Measurements from ENCODE around the gene KIAA1671. TPM values are rescaled to one million over a fixed set of nuclear protein-coding genes. Genes with fewer than 3 reads are reported as not detected.
"Not testable (repeated sequence)": the region's sequence is repeated elsewhere in the genome, so short reads cannot be mapped to it uniquely, and the experiment has no call there.

Gene KIAA1671
- polyA plus RNA-seq (2013): 23.1 and 23.4 TPM in 2 replicates

DNA sequence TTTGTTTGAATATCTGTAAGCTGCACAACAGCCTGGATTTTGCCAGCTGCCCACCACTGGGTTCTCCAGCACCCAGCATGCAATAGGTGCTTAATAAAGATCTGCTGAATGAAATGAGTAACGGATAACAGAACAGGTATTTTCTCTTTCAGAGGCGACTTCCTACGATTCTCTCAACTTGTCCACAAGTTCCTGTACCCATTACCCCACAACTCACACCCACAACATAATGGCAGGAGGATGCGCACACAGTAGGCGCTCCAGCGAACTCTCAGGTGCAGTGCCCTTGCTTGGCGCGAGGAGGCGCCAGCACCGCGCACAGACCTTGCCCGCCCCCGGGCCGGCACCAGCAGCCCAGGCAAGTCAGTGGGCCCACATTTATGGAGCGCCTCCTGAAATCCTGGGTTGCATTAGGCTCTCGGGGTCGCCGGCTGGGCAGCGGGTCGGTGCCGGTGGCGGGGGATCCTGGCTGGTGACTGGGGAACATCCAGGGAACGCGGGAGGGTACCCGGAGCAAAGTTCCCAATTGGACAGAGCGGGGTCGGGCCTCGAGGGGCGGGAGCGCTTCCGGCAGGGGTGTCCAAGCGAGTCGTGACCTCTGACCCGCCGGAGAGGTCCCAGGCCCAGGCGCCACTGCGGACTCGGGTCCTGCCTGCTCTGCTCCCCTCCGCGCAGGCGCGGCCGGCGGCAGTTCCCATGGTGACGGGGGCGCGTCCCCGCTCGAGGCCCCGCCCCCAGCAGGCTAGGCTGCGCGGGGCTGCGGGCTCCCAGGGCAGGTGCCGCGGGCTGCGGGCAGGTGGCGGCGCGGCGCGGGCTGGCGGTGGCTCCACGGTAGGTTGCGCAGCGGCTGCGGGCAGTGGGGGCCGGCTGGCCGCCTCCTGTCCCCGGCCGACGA lies at the start of gene KIAA1671:
Gene KIAA1671 (plus strand): TSS at position 775 of the 895 bp plus-strand sequence. CDS start 75,284 bp downstream, outside the sequence.
- no CpG with 5 or more reads among the region's 71 CpGs for WGBS (ENCODE audit: extremely low coverage, insufficient coverage, insufficient read length)
- H2AK5ac ChIP-seq (ENCODE audit: low read length): no peak within 1 kb of the TSS
- H3K9ac ChIP-seq (ENCODE audit: low read length): peak within 1 kb of the TSS; percentile 70
- peak within 1 kb of the TSS; percentile 80 for H3K4me3 ChIP-seq (ENCODE audit: low read depth, low read length)
- peak within 1 kb of the TSS; percentile 36 for H3K14ac ChIP-seq (ENCODE audit: low read length)
- H2AFZ ChIP-seq (ENCODE audit: insufficient read depth, low read length, poor library complexity): peak within 1 kb of the TSS; percentile 87
- H2BK12ac ChIP-seq (ENCODE audit: low read length): peak within 1 kb of the TSS; percentile 59
- no peaks in the 10 kb centered on the region for H3K27me3 ChIP-seq (ENCODE audit: insufficient read depth, low read length)
- peaks cover 8% of the 10 kb centered on the region for H3K79me2 ChIP-seq (ENCODE audit: control insufficient read depth, insufficient read depth, low read length, poor library complexity)
- peak within 1 kb of the TSS; percentile 55 for H2BK120ac ChIP-seq (ENCODE audit: insufficient read depth, low read length, poor library complexity)
- no peaks in the 10 kb centered on the region for H3K36me3 ChIP-seq (ENCODE audit: control insufficient read depth in 1 of 2, insufficient read depth in 2 of 2, low read length in 2 of 2)
- H3K79me1 ChIP-seq (ENCODE audit: low read length): peaks cover 12% of the 10 kb centered on the region
- H4K8ac ChIP-seq (ENCODE audit: low read depth, low read length): peak within 1 kb of the TSS; percentile 88
- peak within 1 kb of the TSS; percentile 88 for H2BK5ac ChIP-seq (ENCODE audit: low read depth, low read length, poor library complexity)
- DNase-seq: peak; percentile 90 to 99
- peak within 1 kb of the TSS; percentile 60 for H3K27ac ChIP-seq (ENCODE audit: low read depth, low read length)
- peak within 1 kb of the TSS; percentile 76 for H4K12ac ChIP-seq (ENCODE audit: low read depth, low read length)
- H3K4me1 ChIP-seq (ENCODE audit: control insufficient read depth in 1 of 2, insufficient read depth in 2 of 2, low read length in 2 of 2): peaks cover 0 to 19% of the 10 kb centered on the region in 2 experiments
- H3K9me3 ChIP-seq (ENCODE audit: insufficient read depth, low read depth, low read length): peaks cover 2% of the 10 kb centered on the region
- H3K18ac ChIP-seq (ENCODE audit: low read length): peak within 1 kb of the TSS; percentile 78
- H4K91ac ChIP-seq (ENCODE audit: low read depth, low read length): peak within 1 kb of the TSS; percentile 81
- H3K4ac ChIP-seq (ENCODE audit: low read depth, low read length): peak within 1 kb of the TSS; percentile 35
- H3K4me2 ChIP-seq (ENCODE audit: low read length): peak within 1 kb of the TSS; percentile 100
- H3K23ac ChIP-seq (ENCODE audit: low read length): no peak within 1 kb of the TSS

DNA sequence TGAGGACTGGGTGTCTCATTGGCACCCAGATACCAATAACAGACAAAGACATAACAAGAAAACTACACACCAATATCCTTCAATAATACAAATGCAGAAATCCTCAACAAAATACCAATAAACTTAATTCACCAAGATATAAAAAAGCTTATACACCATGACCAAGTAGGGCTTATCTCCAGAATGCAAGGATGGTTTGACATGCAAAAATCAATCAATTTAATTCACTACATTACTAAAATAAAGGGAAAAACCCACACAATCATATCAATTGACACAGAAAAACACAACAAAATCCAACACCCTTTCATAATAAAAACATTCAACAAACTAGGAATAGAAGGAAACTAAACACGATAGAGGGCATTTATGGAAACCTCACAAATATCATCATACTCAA lies 46.6 kb upstream of the KIAA1671 start:
- Histone ChIP-seq H2AK5ac (ENCODE audit: low read length) (no peak overlapping the region), H3K79me1 (ENCODE audit: low read length) (no peaks in the 10 kb centered on the region), H3K14ac (ENCODE audit: low read length) (no peak overlapping the region), H3K23ac (ENCODE audit: low read length) (no peak overlapping the region), H4K8ac (ENCODE audit: low read depth, low read length) (no peak overlapping the region), H3K36me3 (ENCODE audit: control insufficient read depth in 1 of 2, insufficient read depth in 2 of 2, low read length in 2 of 2) (no peaks in the 10 kb centered on the region), H3K4me2 (ENCODE audit: low read length) (no peak overlapping the region), H3K27ac (ENCODE audit: low read depth, low read length) (no peak overlapping the region), H3K79me2 (ENCODE audit: control insufficient read depth, insufficient read depth, low read length, poor library complexity) (no peaks in the 10 kb centered on the region), H3K18ac (ENCODE audit: low read length) (no peak overlapping the region), H3K4me1 (ENCODE audit: control insufficient read depth in 1 of 2, insufficient read depth in 2 of 2, low read length in 2 of 2) (no peaks in the 10 kb centered on the region), H2BK12ac (ENCODE audit: low read length) (no peak overlapping the region), H2BK5ac (ENCODE audit: low read depth, low read length, poor library complexity) (no peak overlapping the region), H3K9ac (ENCODE audit: low read length) (no peak overlapping the region), H2AFZ (ENCODE audit: insufficient read depth, low read length, poor library complexity) (no peak overlapping the region), H3K4ac (ENCODE audit: low read depth, low read length) (no peak overlapping the region), H4K91ac (ENCODE audit: low read depth, low read length) (no peak overlapping the region), H2BK120ac (ENCODE audit: insufficient read depth, low read length, poor library complexity) (no peak overlapping the region), H4K12ac (ENCODE audit: low read depth, low read length) (no peak overlapping the region), H3K9me3 (ENCODE audit: insufficient read depth, low read depth, low read length) (peaks cover 6% of the 10 kb centered on the region), H3K27me3 (ENCODE audit: insufficient read depth, low read length) (no peaks in the 10 kb centered on the region), H3K4me3 (ENCODE audit: low read depth, low read length) (no peak overlapping the region)
- no peak for DNase-seq
- WGBS (ENCODE audit: extremely low coverage, insufficient coverage, insufficient read length): no CpG with 5 or more reads among the region's 1 CpG

DNA sequence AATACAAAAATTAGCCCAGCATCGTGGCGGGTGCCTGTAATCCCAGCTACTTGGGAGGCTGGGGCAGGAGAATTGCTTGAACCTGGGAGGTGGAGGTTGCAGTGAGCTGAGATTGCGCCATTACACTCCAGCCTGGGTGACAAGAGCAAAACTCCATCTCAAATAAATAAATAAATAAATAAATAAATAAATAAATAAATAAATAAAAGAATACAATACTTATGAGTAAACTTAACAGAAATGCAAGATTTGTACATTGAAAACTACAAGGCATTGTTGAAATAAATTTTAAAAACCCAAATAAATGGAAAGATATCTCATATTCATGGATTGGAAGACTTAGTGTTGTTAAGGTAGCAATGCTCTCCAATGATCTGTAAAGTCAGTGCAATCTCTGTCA lies 45.4 kb upstream of the KIAA1671 start:
- WGBS (ENCODE audit: extremely low coverage, insufficient coverage, insufficient read length): no CpG with 5 or more reads among the region's 3 CpGs
- H4K91ac ChIP-seq (ENCODE audit: low read depth, low read length); H3K14ac ChIP-seq (ENCODE audit: low read length); H2AFZ ChIP-seq (ENCODE audit: insufficient read depth, low read length, poor library complexity); H4K8ac ChIP-seq (ENCODE audit: low read depth, low read length); H3K36me3 ChIP-seq (ENCODE audit: control insufficient read depth in 1 of 2, insufficient read depth in 2 of 2, low read length in 2 of 2); H3K9ac ChIP-seq (ENCODE audit: low read length); H2BK120ac ChIP-seq (ENCODE audit: insufficient read depth, low read length, poor library complexity); H3K4me2 ChIP-seq (ENCODE audit: low read length); H3K4me3 ChIP-seq (ENCODE audit: low read depth, low read length); H3K4me1 ChIP-seq (ENCODE audit: control insufficient read depth in 1 of 2, insufficient read depth in 2 of 2, low read length in 2 of 2); H2BK5ac ChIP-seq (ENCODE audit: low read depth, low read length, poor library complexity); H3K79me1 ChIP-seq (ENCODE audit: low read length); H4K12ac ChIP-seq (ENCODE audit: low read depth, low read length); H2AK5ac ChIP-seq (ENCODE audit: low read length); H3K18ac ChIP-seq (ENCODE audit: low read length); H3K9me3 ChIP-seq (ENCODE audit: insufficient read depth, low read depth, low read length); H2BK12ac ChIP-seq (ENCODE audit: low read length); H3K27ac ChIP-seq (ENCODE audit: low read depth, low read length); H3K79me2 ChIP-seq (ENCODE audit: control insufficient read depth, insufficient read depth, low read length, poor library complexity); H3K27me3 ChIP-seq (ENCODE audit: insufficient read depth, low read length); DNase-seq; H3K4ac ChIP-seq (ENCODE audit: low read depth, low read length); H3K23ac ChIP-seq (ENCODE audit: low read length): not testable (repeated sequence)

DNA sequence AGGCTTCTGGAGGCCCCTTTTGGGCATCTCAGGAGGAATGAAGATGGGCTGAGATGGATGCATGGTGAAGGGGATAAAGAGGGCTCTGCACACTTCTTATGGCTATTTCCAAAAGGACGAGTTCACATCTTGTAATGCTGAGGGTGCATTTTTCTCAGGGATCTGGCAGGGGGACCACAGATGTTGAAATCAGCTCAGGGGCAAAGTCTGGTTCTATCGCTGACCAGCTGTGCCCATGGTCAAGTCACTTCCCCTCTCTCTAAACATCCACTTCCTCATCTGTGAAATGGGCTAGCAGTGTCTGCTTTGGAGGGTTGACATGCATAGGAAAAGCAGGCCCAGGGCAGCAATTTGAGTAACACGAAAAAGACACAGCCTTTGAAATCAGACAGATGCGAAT lies 32.5 kb upstream of the KIAA1671 start:
- WGBS (ENCODE audit: extremely low coverage, insufficient coverage, insufficient read length): no CpG with 5 or more reads among the region's 4 CpGs
- Histone ChIP-seq H3K79me1 (ENCODE audit: low read length) (no peaks in the 10 kb centered on the region), H4K12ac (ENCODE audit: low read depth, low read length) (no peak overlapping the region), H3K4me1 (ENCODE audit: control insufficient read depth in 1 of 2, insufficient read depth in 2 of 2, low read length in 2 of 2) (no peaks in the 10 kb centered on the region), H3K27me3 (ENCODE audit: insufficient read depth, low read length) (no peaks in the 10 kb centered on the region), H3K79me2 (ENCODE audit: control insufficient read depth, insufficient read depth, low read length, poor library complexity) (no peaks in the 10 kb centered on the region), H3K36me3 (ENCODE audit: control insufficient read depth in 1 of 2, insufficient read depth in 2 of 2, low read length in 2 of 2) (no peaks in the 10 kb centered on the region), H4K91ac (ENCODE audit: low read depth, low read length) (no peak overlapping the region), H2AFZ (ENCODE audit: insufficient read depth, low read length, poor library complexity) (no peak overlapping the region), H3K9ac (ENCODE audit: low read length) (no peak overlapping the region), H3K4me2 (ENCODE audit: low read length) (no peak overlapping the region), H3K14ac (ENCODE audit: low read length) (no peak overlapping the region), H2BK12ac (ENCODE audit: low read length) (no peak overlapping the region), H2BK120ac (ENCODE audit: insufficient read depth, low read length, poor library complexity) (no peak overlapping the region), H4K8ac (ENCODE audit: low read depth, low read length) (no peak overlapping the region), H3K4me3 (ENCODE audit: low read depth, low read length) (no peak overlapping the region), H2AK5ac (ENCODE audit: low read length) (no peak overlapping the region), H3K18ac (ENCODE audit: low read length) (no peak overlapping the region), H3K23ac (ENCODE audit: low read length) (no peak overlapping the region), H3K9me3 (ENCODE audit: insufficient read depth, low read depth, low read length) (no peaks in the 10 kb centered on the region), H3K27ac (ENCODE audit: low read depth, low read length) (no peak overlapping the region), H2BK5ac (ENCODE audit: low read depth, low read length, poor library complexity) (no peak overlapping the region), H3K4ac (ENCODE audit: low read depth, low read length) (no peak overlapping the region)
- DNase-seq: no peak
